ENCODE results near the gene ARHGEF38. TPM values are rescaled to one million over a fixed set of nuclear protein-coding genes. Genes with fewer than 3 reads are reported as not detected.

Gene ARHGEF38
- total RNA-seq, result not detected in 2 replicates

GRCh38 chr4:105551965-105552746 is at the start of gene ARHGEF38:
Gene ARHGEF38 (plus strand): TSS chr4:105552620. CDS start chr4:105552766, 146 bp downstream.

GRCh38 chr4:105708181-105709080 is 156.0 kb downstream of the ARHGEF38 start, which contains the start of the genes GSTCD and INTS12:
Gene GSTCD (plus strand): TSS chr4:105708784. CDS start chr4:105717614, 8,830 bp downstream.
Gene INTS12 (minus strand): TSS chr4:105708689. CDS start chr4:105700005, 8,684 bp downstream.

Small RNA genes lying within 50 kb of the gene (small RNA-seq; reads per million reads assigned to genes)
- gene ATP5F1EP1 (ENCODE audit: low replicate concordance), result not detected

Other genes starting within 250 kb of the ARHGEF38 start
- gene PPA2, start 78.6 kb upstream of the ARHGEF38 start, total RNA-seq, result 51.9 and 61.7 TPM in 2 replicates
- 15.8 and 20.3 TPM in 2 replicates for gene INTS12, start 156.1 kb downstream of the ARHGEF38 start, total RNA-seq
- 5.7 and 28.8 TPM in 2 replicates for gene GSTCD, start 156.2 kb downstream of the ARHGEF38 start, total RNA-seq